Stimulated activated CD8-positive, alpha-beta memory T cell treated with anti-CD3 and anti-CD28 coated beads, Interleukin-4, amount 100 ng/mL, for 48 hours (primary cell): ENCODE measurements around the gene CRHR2.
A peak's percentile ranks its signal among the peaks of the same experiment; 100 is the strongest.
"Not testable (repeated sequence)": the region's sequence is repeated elsewhere in the genome, so short reads cannot be mapped to it uniquely, and the experiment has no call there.

Experiments
- DNase-seq: peaks from one replicate; pipeline ENCODE4 v3.0.0-alpha.2; 2020

CRHR2 gene

GRCh38 chr7:30682212-30683083 is at the start of gene CRHR2:
Gene CRHR2 (minus strand): TSS chr7:30682456. CDS start chr7:30682280, 176 bp downstream.
- DNase-seq: peak; percentile 59

DNA sequence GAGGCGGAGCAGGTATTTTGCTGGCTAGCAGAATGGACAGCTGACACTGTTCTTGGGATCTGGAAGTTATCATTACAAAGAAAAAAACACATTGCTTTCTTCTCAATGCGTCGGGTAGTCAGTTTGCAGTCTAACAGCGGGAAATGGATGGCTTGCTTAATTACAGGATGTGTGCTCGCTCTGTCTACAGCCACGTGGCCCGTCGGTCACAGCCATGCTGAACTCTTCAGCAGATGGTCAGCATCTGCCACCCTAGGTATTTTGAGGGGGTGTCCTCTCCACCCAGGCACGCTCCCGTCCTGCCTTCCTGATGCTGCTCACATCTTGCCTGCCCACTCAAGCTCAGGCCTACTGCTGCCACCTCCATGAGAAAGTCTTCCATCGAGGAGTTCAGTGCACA is 49.3 kb upstream of the CRHR2 start:
- no peak for DNase-seq

- DNase-seq: no peak
Observed at GRCh38 chr7:30730996-30731395, 48.7 kb upstream of the CRHR2 start.

- DNase-seq: no peak
Observed at GRCh38 chr7:30730097-30730496, 47.8 kb upstream of the CRHR2 start.

GRCh38 chr7:30729642-30730041 is 47.4 kb upstream of the CRHR2 start:
- no peak for DNase-seq

- DNase-seq: no peak
Observed at GRCh38 chr7:30728591-30729100, 46.4 kb upstream of the CRHR2 start.

- peak; percentile 37 for DNase-seq
Observed at GRCh38 chr7:30727061-30727945, 45.0 kb upstream of the CRHR2 start.

DNA sequence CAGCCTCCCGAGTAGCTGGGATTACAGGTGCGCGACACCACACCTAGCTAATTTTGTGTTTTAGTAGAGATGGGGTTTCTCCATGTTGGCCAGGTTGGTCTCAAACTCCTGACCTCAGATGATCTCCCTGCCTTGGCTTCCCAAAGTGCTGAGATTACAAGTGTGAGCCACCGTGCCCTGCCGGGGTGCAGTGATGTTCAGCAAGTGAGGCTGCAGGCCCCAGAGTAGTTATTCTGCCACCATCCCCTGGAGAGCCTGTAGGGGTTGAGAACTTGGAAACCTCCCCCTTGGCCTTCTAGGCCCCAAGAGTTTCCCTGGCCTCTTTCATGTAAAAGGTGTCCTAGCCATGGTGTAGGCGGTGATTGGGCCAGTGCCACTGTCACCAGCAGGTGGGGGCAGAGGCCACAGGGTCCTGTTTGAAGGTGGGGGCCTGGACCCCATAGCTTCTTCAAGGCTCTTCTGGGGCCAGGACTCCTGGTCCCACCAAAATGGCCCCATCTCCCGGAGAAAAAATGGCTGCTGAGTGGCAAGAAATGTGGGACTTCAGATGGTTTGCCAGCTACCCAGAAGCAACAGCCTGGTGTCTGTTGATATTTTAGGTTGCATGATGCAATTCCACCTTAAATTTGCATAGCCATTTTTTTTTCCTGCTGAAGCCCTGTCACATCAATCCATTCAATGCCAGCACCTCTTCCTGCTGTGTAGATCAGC is 44.2 kb upstream of the CRHR2 start:
- no peak for DNase-seq

DNA sequence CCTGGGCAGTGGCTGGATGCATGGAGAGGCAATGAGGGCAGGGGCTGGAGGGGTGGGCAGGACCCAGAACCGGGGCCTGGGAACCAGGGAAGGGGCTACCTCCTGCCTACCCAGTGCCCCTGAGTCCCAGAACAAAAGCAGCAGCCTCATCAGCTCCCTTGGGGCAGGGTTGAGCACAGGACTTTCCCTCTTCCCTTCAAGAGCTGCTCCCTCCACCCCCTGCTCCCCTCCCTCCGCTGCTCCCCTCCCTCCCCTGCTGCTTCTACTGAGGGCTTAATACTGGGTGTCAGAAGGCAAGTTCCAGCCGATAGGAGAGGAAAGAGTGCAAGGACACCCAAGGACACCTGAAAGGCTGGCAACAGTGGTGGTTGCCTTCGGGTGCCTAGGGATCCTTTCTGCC is 41.5 kb upstream of the CRHR2 start:
- DNase-seq: no peak

DNA sequence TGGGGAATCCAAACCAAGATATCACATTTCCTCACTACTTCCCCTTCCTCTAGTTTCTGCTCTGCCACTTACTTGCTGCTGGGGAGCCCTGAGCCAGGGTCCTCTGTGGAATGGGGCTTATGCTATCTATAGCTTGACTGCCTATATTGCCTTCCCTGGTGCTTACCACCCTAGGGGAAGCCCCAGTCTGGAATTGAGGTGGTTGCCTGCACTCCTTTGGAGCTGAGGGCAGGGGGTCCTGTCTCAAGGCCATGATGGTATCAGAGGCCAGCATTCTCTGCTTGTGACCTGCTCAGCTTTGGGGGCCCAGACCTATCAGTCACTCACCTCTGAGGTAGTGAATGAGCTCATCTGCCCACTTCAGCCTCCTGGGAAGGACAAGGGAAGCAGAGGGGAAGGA is 40.4 kb upstream of the CRHR2 start:
- DNase-seq: no peak

DNA sequence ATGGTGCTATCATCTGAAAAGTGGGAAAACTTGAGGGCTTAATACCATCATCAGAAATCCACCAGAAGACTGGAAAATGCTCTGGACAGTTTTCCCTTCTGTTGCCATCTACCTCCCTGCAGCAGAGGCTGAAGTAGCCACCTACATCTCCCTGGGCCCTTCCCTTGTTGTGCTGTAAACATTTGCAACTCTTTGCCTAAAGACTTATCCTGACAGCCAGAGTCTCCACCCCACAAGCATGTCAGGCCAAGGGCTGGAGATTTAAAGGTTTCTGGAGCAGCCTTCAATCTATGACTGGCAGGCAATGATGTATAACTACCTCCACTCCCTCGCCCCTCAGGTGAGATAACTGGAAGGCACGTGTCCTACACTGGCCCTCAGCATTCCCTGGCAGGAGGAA is 39.9 kb upstream of the CRHR2 start:
- no peak for DNase-seq

DNA sequence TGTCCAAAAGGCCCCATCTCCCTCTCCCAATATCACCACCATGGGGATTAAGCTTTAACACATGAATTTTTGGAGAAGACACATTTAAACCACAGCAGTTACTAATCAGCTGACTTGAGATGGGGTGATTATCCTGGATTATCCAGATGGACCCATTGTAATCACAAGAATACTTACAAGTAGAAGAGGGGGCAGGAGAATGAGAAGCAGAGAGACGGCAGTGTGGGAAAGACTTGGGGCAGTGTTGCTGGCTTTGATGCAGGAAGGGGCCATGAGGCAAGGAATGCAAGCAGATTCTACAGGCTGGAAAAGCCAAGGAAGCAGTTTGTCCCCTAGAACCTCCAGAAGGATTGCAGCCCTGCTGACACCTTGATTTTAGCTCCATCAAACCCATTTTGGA is 39.0 kb upstream of the CRHR2 start:
- DNase-seq: no peak

- DNase-seq: not testable (repeated sequence)
Observed at GRCh38 chr7:30719434-30719833, 37.2 kb upstream of the CRHR2 start.

DNA sequence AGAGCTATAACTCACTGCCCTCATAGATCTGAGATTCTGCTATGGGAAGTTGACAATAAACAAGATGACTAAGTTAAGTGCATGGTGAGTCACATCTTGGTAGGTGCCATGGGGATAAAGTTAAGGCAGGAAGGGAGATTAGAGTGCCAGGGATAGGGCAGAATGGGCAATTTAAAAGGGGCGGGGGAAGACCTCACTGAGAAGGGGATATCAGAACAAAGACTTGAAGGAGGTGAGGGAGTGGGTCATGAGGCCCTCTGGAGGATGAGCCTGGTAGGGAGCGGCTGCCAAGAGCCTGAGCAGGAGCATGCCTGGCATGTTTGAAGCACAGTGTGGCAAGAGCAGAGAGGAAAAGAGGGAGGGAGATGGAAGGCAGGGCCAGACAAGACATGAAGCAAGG is 34.9 kb upstream of the CRHR2 start:
- DNase-seq: no peak

DNA sequence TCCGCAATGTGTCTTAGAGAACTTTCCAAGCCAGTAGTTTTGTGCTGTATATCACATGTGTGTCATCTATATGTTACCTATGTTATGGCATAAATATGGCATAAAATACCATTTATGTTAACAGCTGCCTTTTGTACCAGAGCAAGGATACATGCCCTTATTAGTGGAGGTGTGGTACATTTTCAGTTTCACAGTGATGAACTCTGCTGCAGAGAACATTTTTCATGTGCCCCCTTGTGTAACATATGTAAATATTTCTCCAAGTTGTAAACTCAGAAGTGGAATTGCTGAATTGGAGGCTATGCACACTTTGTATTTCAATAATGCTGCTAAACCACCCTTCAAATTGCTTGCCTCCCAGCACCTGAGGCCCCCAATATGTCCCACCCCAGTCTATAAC is 31.9 kb upstream of the CRHR2 start:
- DNase-seq: no peak

GRCh38 chr7:30713392-30713791 is 31.1 kb upstream of the CRHR2 start:
- DNase-seq: no peak

- DNase-seq: no peak
Observed at GRCh38 chr7:30710669-30711068, 28.4 kb upstream of the CRHR2 start.

GRCh38 chr7:30709549-30709948 is 27.3 kb upstream of the CRHR2 start:
- no peak for DNase-seq

- no peak for DNase-seq
Observed at GRCh38 chr7:30708983-30709382, 26.7 kb upstream of the CRHR2 start.

- no peak for DNase-seq
Observed at GRCh38 chr7:30708412-30708811, 26.2 kb upstream of the CRHR2 start.

DNA sequence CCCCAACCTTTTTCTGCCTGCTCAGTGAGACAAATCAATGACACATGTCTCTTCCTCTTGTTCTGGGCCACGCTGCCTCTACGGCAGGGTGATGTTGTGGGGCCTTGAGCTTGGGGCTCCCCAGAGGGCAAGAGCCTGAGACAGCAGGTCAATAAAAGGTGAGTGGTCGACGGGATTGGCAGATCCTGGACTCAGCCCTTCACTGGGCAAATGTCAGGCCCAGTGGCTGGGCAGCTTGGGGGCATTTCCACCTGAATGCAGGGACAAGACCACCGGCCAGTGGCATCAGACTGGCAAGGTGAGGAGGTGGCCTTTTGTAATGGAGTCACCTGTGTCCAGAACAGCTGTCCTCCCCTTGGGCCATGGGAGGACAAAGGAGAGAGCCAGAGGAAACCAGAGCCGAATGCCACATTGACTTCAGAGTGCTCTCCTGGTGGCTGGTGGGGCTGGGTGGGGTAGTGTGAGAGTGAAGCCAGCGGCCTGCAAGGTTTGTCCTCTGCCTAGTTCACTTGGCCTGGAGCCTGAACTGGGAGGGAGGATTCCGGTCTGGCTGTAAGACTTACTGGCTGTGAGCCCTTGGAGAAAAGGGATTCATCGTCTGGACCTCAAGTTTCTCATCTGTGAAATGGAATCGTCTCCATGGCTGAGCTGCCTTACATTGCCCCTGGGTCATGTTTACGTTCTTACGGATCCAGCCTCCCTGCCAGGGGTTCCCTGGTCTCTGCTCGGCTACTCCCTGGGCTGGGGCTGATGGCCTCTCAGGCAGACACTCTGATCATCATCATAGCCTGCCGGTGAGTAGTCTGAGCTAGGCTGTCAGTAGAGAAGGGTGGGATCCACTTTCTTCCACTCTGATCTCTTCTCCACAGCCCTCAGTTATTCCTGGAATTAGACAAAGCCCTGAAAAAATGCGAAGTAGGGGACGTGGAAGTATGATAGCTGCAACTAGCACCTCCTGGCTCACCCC is 25.4 kb upstream of the CRHR2 start:
- no peak for DNase-seq

DNA sequence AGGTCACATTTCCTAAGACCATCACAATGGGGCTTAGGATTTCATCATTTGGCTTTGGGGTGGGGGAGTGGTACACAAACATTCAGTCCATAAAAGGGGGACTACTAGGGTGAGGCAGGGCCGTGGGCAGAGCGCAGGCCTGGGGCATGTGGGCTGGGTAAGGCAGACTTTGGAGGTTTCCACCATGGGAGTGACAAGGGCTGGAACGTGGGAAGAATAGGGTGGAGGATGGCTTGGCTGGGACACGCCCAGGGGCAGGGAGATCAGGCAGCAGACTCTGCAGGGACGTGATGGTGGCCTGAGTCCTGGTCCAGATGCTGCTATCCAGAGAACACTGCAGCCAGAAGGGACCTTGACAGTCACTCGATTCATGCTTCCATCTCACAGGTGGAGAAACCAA is 24.7 kb upstream of the CRHR2 start:
- DNase-seq: no peak
